ENCODE data around the gene DTX1.

Gene DTX1

DNA sequence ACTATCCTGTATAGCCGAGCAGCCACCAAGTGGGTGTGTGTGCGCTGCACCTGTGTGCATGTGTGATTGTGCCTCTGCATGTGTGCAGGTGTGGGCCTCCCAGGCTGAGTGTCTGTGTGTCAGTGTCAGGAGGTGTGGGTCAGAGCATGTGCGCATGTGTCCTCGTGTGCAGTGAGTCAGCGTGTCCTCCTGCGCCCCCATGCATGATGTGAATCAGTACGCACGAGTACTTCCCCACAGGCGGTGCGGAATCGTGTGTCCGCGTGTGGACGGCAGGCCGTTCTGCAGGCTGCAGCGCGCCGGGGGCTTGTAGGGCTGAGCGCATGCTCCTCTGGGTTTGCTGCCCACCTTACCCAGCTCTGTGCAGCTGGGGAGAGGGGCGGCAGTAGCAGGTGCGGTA lies 34.2 kb downstream of the DTX1 start:
- in situ Hi-C loops (cut with MboI; ENCODE audit: low sequenced_read_pairs, unreplicated experiment), result no loop called here
- TF ChIP-seq, protein P1, sequence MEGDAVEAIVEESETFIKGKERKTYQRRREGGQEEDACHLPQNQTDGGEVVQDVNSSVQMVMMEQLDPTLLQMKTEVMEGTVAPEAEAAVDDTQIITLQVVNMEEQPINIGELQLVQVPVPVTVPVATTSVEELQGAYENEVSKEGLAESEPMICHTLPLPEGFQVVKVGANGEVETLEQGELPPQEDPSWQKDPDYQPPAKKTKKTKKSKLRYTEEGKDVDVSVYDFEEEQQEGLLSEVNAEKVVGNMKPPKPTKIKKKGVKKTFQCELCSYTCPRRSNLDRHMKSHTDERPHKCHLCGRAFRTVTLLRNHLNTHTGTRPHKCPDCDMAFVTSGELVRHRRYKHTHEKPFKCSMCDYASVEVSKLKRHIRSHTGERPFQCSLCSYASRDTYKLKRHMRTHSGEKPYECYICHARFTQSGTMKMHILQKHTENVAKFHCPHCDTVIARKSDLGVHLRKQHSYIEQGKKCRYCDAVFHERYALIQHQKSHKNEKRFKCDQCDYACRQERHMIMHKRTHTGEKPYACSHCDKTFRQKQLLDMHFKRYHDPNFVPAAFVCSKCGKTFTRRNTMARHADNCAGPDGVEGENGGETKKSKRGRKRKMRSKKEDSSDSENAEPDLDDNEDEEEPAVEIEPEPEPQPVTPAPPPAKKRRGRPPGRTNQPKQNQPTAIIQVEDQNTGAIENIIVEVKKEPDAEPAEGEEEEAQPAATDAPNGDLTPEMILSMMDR (IDR thresholded peaks at IDR 0.05; ENCODE audit: borderline replicate concordance, control extremely low read depth, extremely low read depth, insufficient read depth, missing control alignments), result no peak
- DNase-seq (ENCODE audit: low spot score), result no peak

- no peak for DNase-seq (ENCODE audit: low spot score)
- TF ChIP-seq, protein P1 (IDR thresholded peaks at IDR 0.05; ENCODE audit: borderline replicate concordance, control extremely low read depth, extremely low read depth, insufficient read depth, missing control alignments), result no peak
- in situ Hi-C loops (cut with MboI; ENCODE audit: low sequenced_read_pairs, unreplicated experiment), result no loop called here
Observed at GRCh38 chr12:113091506-113091905, 35.0 kb downstream of the DTX1 start.

DNA sequence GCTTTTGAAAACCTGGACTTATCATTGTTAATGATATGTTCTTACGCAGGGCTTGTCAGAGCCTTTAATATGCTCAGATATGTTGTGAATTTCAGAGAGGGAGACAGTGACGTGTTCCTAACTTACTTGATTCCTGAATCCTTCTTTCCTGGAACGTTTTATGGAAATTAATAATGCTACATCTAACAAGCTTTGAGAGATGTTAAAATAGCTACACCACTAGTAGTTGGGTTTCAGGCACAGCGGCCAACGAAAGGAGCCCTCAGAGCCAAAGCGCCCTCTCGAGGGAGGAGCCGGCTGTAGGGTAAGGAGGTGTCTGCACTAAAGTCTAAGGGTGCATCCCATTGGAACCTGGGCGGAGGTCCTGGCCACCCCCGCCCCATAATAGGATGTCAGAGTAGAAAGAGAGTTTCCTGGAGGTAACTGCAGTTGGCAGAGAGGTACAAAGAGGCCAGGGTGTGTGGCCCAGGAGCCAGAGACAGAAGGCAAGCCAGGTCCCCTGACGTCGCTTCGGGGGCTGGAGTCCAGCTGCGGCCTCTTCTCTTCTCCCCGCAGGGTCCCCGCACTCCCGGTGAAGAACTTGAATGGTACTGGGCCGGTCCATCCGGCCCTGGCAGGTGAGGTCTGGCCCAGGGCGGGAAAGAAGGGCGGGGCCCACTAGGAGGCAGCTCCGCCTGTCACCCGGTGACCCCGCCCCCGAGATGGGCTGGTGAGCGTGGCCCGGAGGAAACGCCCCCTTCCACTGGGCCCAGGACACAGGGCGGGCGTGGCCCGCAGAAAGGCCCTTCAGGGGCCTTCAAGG lies 36.3 kb downstream of the DTX1 start:
- peak; percentile 81 for DNase-seq (ENCODE audit: low spot score)
- in situ Hi-C loops (cut with MboI; ENCODE audit: low sequenced_read_pairs, unreplicated experiment), result no loop called here
- TF ChIP-seq, protein P1 (IDR thresholded peaks at IDR 0.05; ENCODE audit: borderline replicate concordance, control extremely low read depth, extremely low read depth, insufficient read depth, missing control alignments), result peak; percentile 65

- in situ Hi-C loops (cut with MboI; ENCODE audit: low sequenced_read_pairs, unreplicated experiment), result no loop called here
- TF ChIP-seq, protein P1 (IDR thresholded peaks at IDR 0.05; ENCODE audit: borderline replicate concordance, control extremely low read depth, extremely low read depth, insufficient read depth, missing control alignments), result no peak
Observed at GRCh38 chr12:113093409-113094101, 37.0 kb downstream of the DTX1 start.

GRCh38 chr12:113094738-113095137 lies 38.2 kb downstream of the DTX1 start:
- DNase-seq (ENCODE audit: low spot score), result no peak
- in situ Hi-C loops (cut with MboI; ENCODE audit: low sequenced_read_pairs, unreplicated experiment), result loop anchor here (5.0 kb wide), 1 partner anchor 47 kb away; no protein-coding TSS in a partner anchor
- TF ChIP-seq, protein P1 (IDR thresholded peaks at IDR 0.05; ENCODE audit: borderline replicate concordance, control extremely low read depth, extremely low read depth, insufficient read depth, missing control alignments), result no peak

More at GRCh38 chr12:113093409-113094101, 37.0 kb downstream of the DTX1 start:
- DNase-seq (ENCODE audit: low spot score), result no peak

DNA sequence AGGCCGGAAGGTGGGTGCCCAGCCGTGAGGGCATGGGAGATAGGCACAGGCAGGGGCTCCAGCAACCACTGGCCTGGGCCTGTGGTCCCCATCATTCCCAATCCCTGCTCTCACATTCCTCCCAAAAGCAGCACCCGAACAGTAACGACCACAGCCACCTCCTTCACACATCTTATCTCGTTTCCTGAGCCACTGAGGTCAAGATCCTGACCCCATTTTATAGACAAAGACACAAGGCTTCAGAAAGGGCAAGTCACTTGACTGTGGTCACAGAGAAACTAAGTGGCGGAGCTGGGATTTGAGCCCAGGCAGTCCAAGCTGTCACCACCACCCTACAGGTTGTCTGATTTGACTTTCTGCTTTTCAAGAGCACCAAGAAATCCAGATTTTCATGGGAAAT lies 38.9 kb downstream of the DTX1 start:
- TF ChIP-seq, protein P1 (IDR thresholded peaks at IDR 0.05; ENCODE audit: borderline replicate concordance, control extremely low read depth, extremely low read depth, insufficient read depth, missing control alignments), result no peak
- in situ Hi-C loops (cut with MboI; ENCODE audit: low sequenced_read_pairs, unreplicated experiment), result loop anchor here (5.0 kb wide), 1 partner anchor 48 kb away; no protein-coding TSS in a partner anchor
- DNase-seq (ENCODE audit: low spot score), result no peak

Measured in GM13976 (cell line).